Hepatocyte (in vitro differentiated cells): ENCODE measurements around the gene TBL3. TPM values are rescaled to one million over a fixed set of nuclear protein-coding genes. Genes with fewer than 3 reads are reported as not detected.

Experiments used
- DNase-seq: peaks from one replicate; pipeline ENCODE4 v3.0.0-alpha.2; 2016; ENCODE audit warnings: low spot score
- H2AFZ ChIP-seq: fragments of 200-600 bp; sonication (generic); 2 replicates; pipeline ENCODE4 v1.6.0; 2016; ENCODE audit warnings: antibody characterized with exemption, mild to moderate bottlenecking
- H3K27ac ChIP-seq: fragments of 200-600 bp; sonication (generic); 2 replicates; pipeline ENCODE4 v1.5.1; 2016; ENCODE audit warnings: mild to moderate bottlenecking
- H3K27me3 ChIP-seq: fragments of 200-600 bp; sonication (generic); 2 replicates; pipeline ENCODE4 v1.6.1; 2016
- H3K36me3 ChIP-seq: fragments of 200-600 bp; sonication (generic); replicated peaks from 2 replicates; pipeline ENCODE4 v1.5.1; 2016; ENCODE audit warnings: low read depth; ENCODE audit not compliant: insufficient read depth
- H3K4me1 ChIP-seq: fragments of 200-600 bp; sonication (generic); 2 replicates; pipeline ENCODE4 v1.5.1; 2016; ENCODE audit warnings: mild to moderate bottlenecking, moderate library complexity; ENCODE audit not compliant: insufficient read depth
- H3K4me2 ChIP-seq: fragments of 200-600 bp; sonication (generic); 2 replicates; pipeline ENCODE4 v1.6.0; 2016
- H3K4me3 ChIP-seq: fragments of 200-600 bp; sonication (generic); 2 replicates; pipeline ENCODE4 v1.5.1; 2016; ENCODE audit warnings: mild to moderate bottlenecking
- H3K79me2 ChIP-seq: fragments of 200-600 bp; sonication (generic); 2 replicates; pipeline ENCODE4 v1.6.0; 2017; ENCODE audit warnings: mild to moderate bottlenecking
- H3K9me2 ChIP-seq: fragments of 200-600 bp; sonication (generic); replicated peaks from 2 replicates; pipeline ENCODE4 v1.6.0; 2017; ENCODE audit warnings: mild to moderate bottlenecking; ENCODE audit not compliant: insufficient read depth
- H3K9me3 ChIP-seq: fragments of 200-600 bp; sonication (generic); 2 replicates; pipeline ENCODE4 v1.5.1; 2016; ENCODE audit warnings: low read depth, mild to moderate bottlenecking
- H4K20me1 ChIP-seq: fragments of 200-600 bp; sonication (generic); 2 replicates; pipeline ENCODE4 v1.6.0; 2016; ENCODE audit warnings: mild to moderate bottlenecking; ENCODE audit not compliant: insufficient read depth, poor library complexity, severe bottlenecking
- EZH2 ChIP-seq: fragments of 200-600 bp; sonication (generic); IDR thresholded peaks from 2 replicates; pipeline ENCODE4 v1.6.1; 2016; ENCODE audit warnings: antibody characterized with exemption, mild to moderate bottlenecking, borderline replicate concordance
- EZH2phosphoT487 ChIP-seq: fragments of 200-600 bp; sonication (generic); IDR thresholded peaks from one replicate; pipeline ENCODE4 v1.6.1; 2018; ENCODE audit warnings: antibody characterized with exemption, mild to moderate bottlenecking, low read depth, moderate library complexity; ENCODE audit not compliant: unreplicated experiment, severe bottlenecking
- WGBS: methylation state at CpG from one replicate; pipeline ENCODE4 v1.1.6; 2016; ENCODE audit warnings: low lambda C conversion rate; ENCODE audit errors: missing lambda C conversion rate; 5-methylcytosine and 5-hydroxymethylcytosine counted together
- polyA plus RNA-seq: library from polyadenylated mRNA; unstranded; fragments of >200 nt; fragmentation: Nextera tagmentation; extraction: Ambion mirVana; gene quantifications from 2 replicates; pipeline ENCODE4 v1.2.1, GENCODE V29; 2016
- total RNA-seq: library from RNA; depleted of rRNA; stranded (reverse); fragments of >200 nt; gene quantifications from 2 replicates; pipeline ENCODE4 v1.2.3, GENCODE V29; 2014
- TF ChIP-seq, protein P1 (sequence below): fragments of 200-600 bp; sonication (generic); IDR thresholded peaks from 2 replicates; pipeline ENCODE4 v1.5.1; 2016; ENCODE audit warnings: antibody characterized with exemption, mild to moderate bottlenecking; ENCODE audit not compliant: poor library complexity

TBL3 gene
- total and polyA plus RNA-seq, 2 experiments from 2014 or later: 24.2 to 48.5 TPM

DNA sequence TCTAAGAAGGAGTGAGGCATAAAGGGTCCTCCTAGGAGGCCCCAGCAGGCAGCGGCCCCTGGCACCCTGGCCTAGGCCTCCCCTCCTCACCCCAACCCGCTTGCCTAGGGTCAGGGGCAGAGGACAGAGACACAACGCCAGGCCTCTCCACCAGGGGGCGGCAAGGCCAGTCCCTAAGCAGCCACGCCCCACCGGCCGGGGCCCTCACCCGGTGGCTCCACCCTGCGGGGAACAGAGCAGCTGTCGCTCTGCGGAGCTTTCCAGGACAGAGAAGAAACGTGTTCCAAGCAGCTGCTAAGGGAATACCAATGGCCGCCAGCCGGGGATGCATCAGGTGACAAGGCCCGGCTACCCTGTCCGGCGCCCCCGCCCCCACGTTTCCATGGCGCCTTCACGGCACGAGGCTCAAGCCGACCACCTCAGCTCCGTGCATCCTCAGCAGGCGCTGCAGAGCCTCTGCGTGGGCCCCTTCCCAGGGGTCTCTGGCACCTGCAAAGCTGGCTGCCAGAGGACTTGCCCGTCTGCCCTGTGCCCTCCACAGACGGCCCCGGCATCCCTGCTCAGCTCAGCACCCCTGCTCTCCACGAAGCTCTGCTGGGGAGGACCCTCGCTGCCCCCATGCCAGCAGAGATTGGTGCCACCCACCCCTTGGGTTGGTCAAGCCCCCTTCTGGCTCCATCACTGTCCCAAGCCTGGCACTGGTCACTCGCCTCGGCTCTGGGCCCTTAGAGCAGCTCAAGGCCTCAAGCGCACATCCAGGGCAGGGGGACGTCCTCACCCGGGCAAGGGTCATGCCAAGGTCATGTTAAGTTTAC, 32.2 kb downstream of the TBL3 start:
- no peak overlapping the region for H2AFZ ChIP-seq
- 35% methylated on average over 34 of the region's 36 CpGs for WGBS
- H3K4me2 ChIP-seq: peak overlapping the region; percentile 72
- H3K4me1 ChIP-seq: peaks cover 22% of the 10 kb centered on the region
- no peaks in the 10 kb centered on the region for H3K9me2 ChIP-seq
- peak overlapping the region; percentile 11 for H3K27ac ChIP-seq
- DNase-seq: peak; percentile 96
- H3K4me3 ChIP-seq: no peak overlapping the region
- H3K27me3 ChIP-seq: no peaks in the 10 kb centered on the region
- H3K36me3 ChIP-seq: no peaks in the 10 kb centered on the region
- H4K20me1 ChIP-seq: peaks cover 59% of the 10 kb centered on the region
- H3K79me2 ChIP-seq: peaks cover 57% of the 10 kb centered on the region
- H3K9me3 ChIP-seq: no peaks in the 10 kb centered on the region
- TF ChIP-seq, protein P1, sequence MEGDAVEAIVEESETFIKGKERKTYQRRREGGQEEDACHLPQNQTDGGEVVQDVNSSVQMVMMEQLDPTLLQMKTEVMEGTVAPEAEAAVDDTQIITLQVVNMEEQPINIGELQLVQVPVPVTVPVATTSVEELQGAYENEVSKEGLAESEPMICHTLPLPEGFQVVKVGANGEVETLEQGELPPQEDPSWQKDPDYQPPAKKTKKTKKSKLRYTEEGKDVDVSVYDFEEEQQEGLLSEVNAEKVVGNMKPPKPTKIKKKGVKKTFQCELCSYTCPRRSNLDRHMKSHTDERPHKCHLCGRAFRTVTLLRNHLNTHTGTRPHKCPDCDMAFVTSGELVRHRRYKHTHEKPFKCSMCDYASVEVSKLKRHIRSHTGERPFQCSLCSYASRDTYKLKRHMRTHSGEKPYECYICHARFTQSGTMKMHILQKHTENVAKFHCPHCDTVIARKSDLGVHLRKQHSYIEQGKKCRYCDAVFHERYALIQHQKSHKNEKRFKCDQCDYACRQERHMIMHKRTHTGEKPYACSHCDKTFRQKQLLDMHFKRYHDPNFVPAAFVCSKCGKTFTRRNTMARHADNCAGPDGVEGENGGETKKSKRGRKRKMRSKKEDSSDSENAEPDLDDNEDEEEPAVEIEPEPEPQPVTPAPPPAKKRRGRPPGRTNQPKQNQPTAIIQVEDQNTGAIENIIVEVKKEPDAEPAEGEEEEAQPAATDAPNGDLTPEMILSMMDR: peak; percentile 91
- no peak for TF ChIP-seq EZH2phosphoT487

DNA sequence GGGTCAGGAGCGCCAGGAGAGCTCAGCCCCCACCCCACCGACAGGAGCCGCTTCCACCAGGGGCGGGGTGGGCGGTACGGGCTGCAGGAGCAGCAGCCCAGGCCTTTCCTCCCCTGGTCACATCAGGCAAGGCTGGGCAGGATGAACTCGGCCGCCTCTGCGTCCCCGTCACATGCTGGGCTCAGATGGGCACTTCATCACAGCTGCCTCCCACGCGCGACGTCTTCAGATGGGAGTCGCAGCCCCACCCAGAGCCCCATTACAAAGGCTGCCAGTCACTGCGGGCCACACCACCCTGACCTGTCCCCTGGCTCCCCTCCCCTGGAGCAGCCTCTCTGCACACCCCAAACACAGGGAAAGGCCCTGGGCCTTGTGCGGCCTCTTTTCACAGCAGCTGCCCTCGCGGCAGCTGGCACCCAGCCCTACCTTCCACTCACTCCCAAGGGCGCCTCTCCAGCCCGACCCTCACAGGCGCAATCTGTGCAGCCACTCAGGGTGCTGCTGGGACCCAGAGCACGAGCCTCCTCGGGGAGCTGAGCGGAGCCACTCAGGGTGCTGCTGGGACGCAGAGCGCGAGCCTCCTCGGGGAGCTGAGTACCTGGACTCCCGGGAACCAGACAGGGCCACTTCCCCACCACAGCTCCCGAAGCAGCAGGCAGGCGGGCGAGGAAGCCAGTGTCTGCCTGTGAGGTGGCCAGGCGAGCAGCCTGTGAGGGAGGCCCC, 33.1 kb downstream of the TBL3 start:
- Histone ChIP-seq H3K9me3 (no peaks in the 10 kb centered on the region), H3K4me1 (peaks cover 22% of the 10 kb centered on the region), H2AFZ (no peak overlapping the region), H3K27me3 (no peaks in the 10 kb centered on the region), H3K27ac (no peak overlapping the region), H4K20me1 (peaks cover 61% of the 10 kb centered on the region), H3K9me2 (no peaks in the 10 kb centered on the region), H3K4me3 (no peak overlapping the region), H3K36me3 (no peaks in the 10 kb centered on the region), H3K79me2 (peaks cover 61% of the 10 kb centered on the region), H3K4me2 (no peak overlapping the region)
- WGBS: 93% methylated on average over 28 of the region's 34 CpGs
- no peak for DNase-seq
- TF ChIP-seq, protein P1: no peak
- TF ChIP-seq EZH2phosphoT487: no peak
- no peak for TF ChIP-seq EZH2

DNA sequence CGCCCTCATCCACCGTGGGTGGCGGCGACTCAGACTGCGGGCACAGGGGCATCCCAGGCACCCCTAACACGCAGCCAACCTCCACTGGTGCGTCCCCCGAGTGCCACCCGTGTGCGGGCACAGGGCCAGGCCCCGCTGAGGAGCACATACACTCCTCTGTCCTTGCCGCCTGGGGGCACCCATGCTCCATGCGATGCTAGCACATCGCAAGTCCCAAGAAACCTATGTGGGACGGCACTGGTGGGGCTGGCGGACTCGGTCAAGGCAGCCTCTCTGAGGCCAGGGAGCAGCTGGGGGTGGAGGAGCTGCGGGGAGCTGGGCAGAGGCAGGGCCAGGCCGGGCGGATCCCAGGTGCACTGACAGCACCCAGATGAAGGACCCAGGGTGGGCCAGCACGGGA, 33.8 kb downstream of the TBL3 start:
- H3K36me3 ChIP-seq: no peaks in the 10 kb centered on the region
- H3K4me2 ChIP-seq: no peak overlapping the region
- TF ChIP-seq, protein P1: no peak
- no peak for TF ChIP-seq EZH2
- TF ChIP-seq EZH2phosphoT487: no peak
- H3K4me1 ChIP-seq: peaks cover 28% of the 10 kb centered on the region
- no peaks in the 10 kb centered on the region for H3K27me3 ChIP-seq
- no peak for DNase-seq
- no peak overlapping the region for H3K27ac ChIP-seq
- peaks cover 61% of the 10 kb centered on the region for H4K20me1 ChIP-seq
- no peak overlapping the region for H2AFZ ChIP-seq
- H3K4me3 ChIP-seq: no peak overlapping the region
- no peaks in the 10 kb centered on the region for H3K9me2 ChIP-seq
- 92% methylated on average over 19 of the region's 21 CpGs for WGBS
- H3K9me3 ChIP-seq: no peaks in the 10 kb centered on the region
- H3K79me2 ChIP-seq: peaks cover 64% of the 10 kb centered on the region
